HL-60 (cell line): Measurements from ENCODE around the gene HGD.

ENCODE experiments used
- GABPA ChIP-seq: IDR thresholded peaks from 2 replicates; pipeline ENCODE4 v1.6.1; 2012; ENCODE audit warnings: low read depth
- POLR2AphosphoS5 ChIP-seq: IDR thresholded peaks from 2 replicates; pipeline ENCODE4 v1.6.1; 2012; ENCODE audit warnings: low read depth
- SPI1 ChIP-seq: IDR thresholded peaks from 2 replicates; pipeline ENCODE4 v1.6.1; 2012; ENCODE audit warnings: low read depth, mild to moderate bottlenecking, borderline replicate concordance
- TF ChIP-seq, protein P1 (sequence below): IDR thresholded peaks from one replicate; pipeline ENCODE4 v1.5.1; 2011; ENCODE audit warnings: low read length, control low read depth, inconsistent platforms; ENCODE audit not compliant: insufficient read depth
- TF ChIP-seq, protein P2 (sequence below): IDR thresholded peaks from 2 replicates; pipeline ENCODE4 v1.6.1; 2012; ENCODE audit warnings: low read depth; ENCODE audit not compliant: insufficient replicate concordance

DNA sequence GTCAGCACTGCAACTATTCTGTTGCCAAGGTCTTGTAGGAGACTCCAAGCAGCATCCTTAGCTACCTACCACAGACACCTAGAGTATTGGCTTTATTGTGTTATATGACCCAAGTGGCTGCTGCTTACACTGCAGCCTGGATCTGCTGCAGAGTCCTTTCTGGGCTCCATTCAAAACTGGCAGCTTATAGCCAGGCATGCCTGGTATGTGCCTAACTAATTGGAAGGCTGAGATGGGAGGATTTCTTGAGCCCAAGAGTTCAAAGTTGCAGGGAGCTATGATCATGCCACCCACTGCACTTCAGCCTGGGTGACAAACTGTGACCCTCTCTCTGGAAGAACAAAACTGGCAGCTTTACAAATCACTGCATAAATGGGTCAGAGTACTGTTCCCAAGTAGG lies 77.3 kb downstream of the HGD start:
- no peak for TF ChIP-seq POLR2AphosphoS5
- TF ChIP-seq, protein P1, sequence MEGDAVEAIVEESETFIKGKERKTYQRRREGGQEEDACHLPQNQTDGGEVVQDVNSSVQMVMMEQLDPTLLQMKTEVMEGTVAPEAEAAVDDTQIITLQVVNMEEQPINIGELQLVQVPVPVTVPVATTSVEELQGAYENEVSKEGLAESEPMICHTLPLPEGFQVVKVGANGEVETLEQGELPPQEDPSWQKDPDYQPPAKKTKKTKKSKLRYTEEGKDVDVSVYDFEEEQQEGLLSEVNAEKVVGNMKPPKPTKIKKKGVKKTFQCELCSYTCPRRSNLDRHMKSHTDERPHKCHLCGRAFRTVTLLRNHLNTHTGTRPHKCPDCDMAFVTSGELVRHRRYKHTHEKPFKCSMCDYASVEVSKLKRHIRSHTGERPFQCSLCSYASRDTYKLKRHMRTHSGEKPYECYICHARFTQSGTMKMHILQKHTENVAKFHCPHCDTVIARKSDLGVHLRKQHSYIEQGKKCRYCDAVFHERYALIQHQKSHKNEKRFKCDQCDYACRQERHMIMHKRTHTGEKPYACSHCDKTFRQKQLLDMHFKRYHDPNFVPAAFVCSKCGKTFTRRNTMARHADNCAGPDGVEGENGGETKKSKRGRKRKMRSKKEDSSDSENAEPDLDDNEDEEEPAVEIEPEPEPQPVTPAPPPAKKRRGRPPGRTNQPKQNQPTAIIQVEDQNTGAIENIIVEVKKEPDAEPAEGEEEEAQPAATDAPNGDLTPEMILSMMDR: no peak
- no peak for TF ChIP-seq GABPA
- TF ChIP-seq, protein P2, sequence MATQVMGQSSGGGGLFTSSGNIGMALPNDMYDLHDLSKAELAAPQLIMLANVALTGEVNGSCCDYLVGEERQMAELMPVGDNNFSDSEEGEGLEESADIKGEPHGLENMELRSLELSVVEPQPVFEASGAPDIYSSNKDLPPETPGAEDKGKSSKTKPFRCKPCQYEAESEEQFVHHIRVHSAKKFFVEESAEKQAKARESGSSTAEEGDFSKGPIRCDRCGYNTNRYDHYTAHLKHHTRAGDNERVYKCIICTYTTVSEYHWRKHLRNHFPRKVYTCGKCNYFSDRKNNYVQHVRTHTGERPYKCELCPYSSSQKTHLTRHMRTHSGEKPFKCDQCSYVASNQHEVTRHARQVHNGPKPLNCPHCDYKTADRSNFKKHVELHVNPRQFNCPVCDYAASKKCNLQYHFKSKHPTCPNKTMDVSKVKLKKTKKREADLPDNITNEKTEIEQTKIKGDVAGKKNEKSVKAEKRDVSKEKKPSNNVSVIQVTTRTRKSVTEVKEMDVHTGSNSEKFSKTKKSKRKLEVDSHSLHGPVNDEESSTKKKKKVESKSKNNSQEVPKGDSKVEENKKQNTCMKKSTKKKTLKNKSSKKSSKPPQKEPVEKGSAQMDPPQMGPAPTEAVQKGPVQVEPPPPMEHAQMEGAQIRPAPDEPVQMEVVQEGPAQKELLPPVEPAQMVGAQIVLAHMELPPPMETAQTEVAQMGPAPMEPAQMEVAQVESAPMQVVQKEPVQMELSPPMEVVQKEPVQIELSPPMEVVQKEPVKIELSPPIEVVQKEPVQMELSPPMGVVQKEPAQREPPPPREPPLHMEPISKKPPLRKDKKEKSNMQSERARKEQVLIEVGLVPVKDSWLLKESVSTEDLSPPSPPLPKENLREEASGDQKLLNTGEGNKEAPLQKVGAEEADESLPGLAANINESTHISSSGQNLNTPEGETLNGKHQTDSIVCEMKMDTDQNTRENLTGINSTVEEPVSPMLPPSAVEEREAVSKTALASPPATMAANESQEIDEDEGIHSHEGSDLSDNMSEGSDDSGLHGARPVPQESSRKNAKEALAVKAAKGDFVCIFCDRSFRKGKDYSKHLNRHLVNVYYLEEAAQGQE: no peak
- no peak for TF ChIP-seq SPI1
